CD14-positive monocyte (primary cell): Measurements from ENCODE around the gene RPP14. TPM values are rescaled to one million over a fixed set of nuclear protein-coding genes. Genes with fewer than 3 reads are reported as not detected.

Source experiments
- DNase-seq, 3 donors: peaks; one replicate each; pipeline ENCODE4 v3.0.0-alpha.2; 2011 to 2022
- H2AFZ ChIP-seq: 2 replicates; pipeline ENCODE4 v1.6.0; 2012; ENCODE audit warnings: mild to moderate bottlenecking, low read depth, low read length, inconsistent platforms; ENCODE audit not compliant: insufficient read depth, poor library complexity, severe bottlenecking
- H3K27ac ChIP-seq, 2 donors: 1 replicate in 1 of 2; 2 replicates in 1 of 2; pipeline ENCODE4 v1.5.1; 2012 to 2013; ENCODE audit warnings: low read length in 2 of 2, control low read depth in 1 of 2, inconsistent platforms in 1 of 2, low read depth in 1 of 2, mild to moderate bottlenecking in 1 of 2
- H3K27me3 ChIP-seq, 2 donors: one replicate each; pipeline versions ENCODE4 v1.6.0 to v1.6.1; 2011 to 2013; ENCODE audit warnings: low read length in 2 of 2; ENCODE audit not compliant: control insufficient read depth in 2 of 2, insufficient read depth in 2 of 2
- H3K36me3 ChIP-seq, 2 donors: replicated peaks in 1 of 2; 1 replicate in 1 of 2; 2 replicates in 1 of 2; pipeline versions ENCODE4 v1.5.1 to v1.6.1; 2012 to 2013; ENCODE audit warnings: low read length in 2 of 2, control low read depth in 1 of 2, inconsistent platforms in 1 of 2, mild to moderate bottlenecking in 1 of 2; ENCODE audit not compliant: insufficient read depth in 2 of 2, control insufficient read depth in 1 of 2
- H3K4me1 ChIP-seq, 2 donors: 1 replicate in 1 of 2; 2 replicates in 1 of 2; pipeline versions ENCODE4 v1.5.1 to v1.6.1; 2012 to 2013; ENCODE audit warnings: low read length in 2 of 2, control low read depth in 1 of 2, inconsistent platforms in 1 of 2, mild to moderate bottlenecking in 1 of 2, moderate library complexity in 1 of 2; ENCODE audit not compliant: insufficient read depth in 2 of 2, control insufficient read depth in 1 of 2
- H3K4me2 ChIP-seq: replicated peaks from 2 replicates; pipeline ENCODE3; 2012; ENCODE audit warnings: low read length, moderate library complexity, mild to moderate bottlenecking; ENCODE audit not compliant: poor library complexity, severe bottlenecking; ENCODE audit errors: extremely low read depth
- H3K4me3 ChIP-seq, 3 experiments: fragments of 200-600 bp in 1 of 3; sonication (generic) in 1 of 3; replicated peaks in 1 of 3; 1 replicate in 2 of 3; 2 replicates in 1 of 3; pipeline ENCODE4 v1.5.1; 2011 to 2013; ENCODE audit warnings: low read length in 3 of 3, mild to moderate bottlenecking in 3 of 3, control low read depth in 2 of 3, low read depth in 2 of 3, inconsistent platforms in 1 of 3, moderate library complexity in 1 of 3
- H3K79me2 ChIP-seq: 2 replicates; pipeline ENCODE4 v1.6.0; 2012; ENCODE audit warnings: mild to moderate bottlenecking, control low read depth, inconsistent platforms, low read length, moderate library complexity; ENCODE audit not compliant: insufficient read depth
- H3K9ac ChIP-seq: 2 replicates; pipeline ENCODE4 v1.6.0; 2017; ENCODE audit warnings: low read length, mild to moderate bottlenecking; ENCODE audit not compliant: insufficient read depth, poor library complexity, severe bottlenecking
- H3K9me3 ChIP-seq, 2 donors: replicated peaks in 1 of 2; 1 replicate in 1 of 2; 2 replicates in 1 of 2; pipeline versions ENCODE4 v1.5.1 to v1.6.1; 2012 to 2013; ENCODE audit warnings: low read length in 2 of 2, control low read depth in 1 of 2; ENCODE audit not compliant: control insufficient read depth in 1 of 2, insufficient read depth in 1 of 2
- H4K20me1 ChIP-seq: 2 replicates; pipeline ENCODE4 v1.6.0; 2012; ENCODE audit warnings: mild to moderate bottlenecking, low read length, control low read depth, moderate library complexity; ENCODE audit not compliant: insufficient read depth
- H3K27ac Mint-ChIP-seq, 7 donors: one replicate each; pipeline ENCODE4 v1.8.0; 2020; ENCODE audit warnings: mild to moderate bottlenecking in 7 of 7, mixed read lengths in 7 of 7, moderate library complexity in 6 of 7, inconsistent platforms in 2 of 7
- H3K27me3 Mint-ChIP-seq, 3 donors: one replicate each; pipeline ENCODE4 v1.8.0; 2021 to 2022; ENCODE audit warnings: low read depth in 3 of 3, mild to moderate bottlenecking in 3 of 3, mixed read lengths in 3 of 3, moderate library complexity in 3 of 3, inconsistent platforms in 1 of 3
- H3K36me3 Mint-ChIP-seq, 2 donors: one replicate each; pipeline ENCODE4 v1.8.0; 2020; ENCODE audit warnings: mixed read lengths in 2 of 2, inconsistent platforms in 1 of 2, mild to moderate bottlenecking in 1 of 2
- H3K4me1 Mint-ChIP-seq: one replicate; pipeline ENCODE4 v1.8.0; 2020; ENCODE audit warnings: mild to moderate bottlenecking, mixed read lengths
- H3K4me3 Mint-ChIP-seq, 2 donors: one replicate each; pipeline ENCODE4 v1.8.0; 2020; ENCODE audit warnings: mild to moderate bottlenecking in 2 of 2, mixed read lengths in 2 of 2, moderate library complexity in 1 of 2
- H3K9me3 Mint-ChIP-seq, 7 donors: one replicate each; pipeline ENCODE4 v1.8.0; 2020 to 2022; ENCODE audit warnings: mixed read lengths in 7 of 7, mild to moderate bottlenecking in 6 of 7, moderate library complexity in 6 of 7, inconsistent platforms in 2 of 7
- whole genome bisulfite sequencing: methylation state at CpG from one replicate; pipeline ENCODE4 v1.1.5; 2013; ENCODE audit warnings: missing lambda C conversion rate; ENCODE audit not compliant: insufficient coverage; 5-methylcytosine and 5-hydroxymethylcytosine counted together
- intact Hi-C, 2 donors: fragments of 100-400 bp; cut with micrococcal nuclease; formaldehyde crosslinking; loops; one replicate each; pipeline versions ENCODE4 v1.15.0 to v1.15.1; 2023
- polyA plus RNA-seq, 3 donors: library from polyadenylated mRNA; depleted of rRNA in 1 of 3; unstranded in 2 of 3; stranded (reverse) in 1 of 3; fragments of 300-500 nt in 2 of 3; fragments of >200 nt in 1 of 3; fragmentation: Illumina TruSeq in 2 of 3; gene quantifications; 1 replicate in 2 of 3; 2 replicates in 1 of 3; pipeline ENCODE4 v1.2.3, GENCODE V29; 2012 to 2021
- TF ChIP-seq, protein P1 (sequence below): fragments of 200-600 bp; IDR thresholded peaks from one replicate; pipeline ENCODE4 v1.8.0; 2022; ENCODE audit warnings: antibody characterized with exemption, mild to moderate bottlenecking

The RPP14 gene
- polyA plus RNA-seq, 3 donors: 3.5 to 8.8 (median 6.6) TPM

DNA sequence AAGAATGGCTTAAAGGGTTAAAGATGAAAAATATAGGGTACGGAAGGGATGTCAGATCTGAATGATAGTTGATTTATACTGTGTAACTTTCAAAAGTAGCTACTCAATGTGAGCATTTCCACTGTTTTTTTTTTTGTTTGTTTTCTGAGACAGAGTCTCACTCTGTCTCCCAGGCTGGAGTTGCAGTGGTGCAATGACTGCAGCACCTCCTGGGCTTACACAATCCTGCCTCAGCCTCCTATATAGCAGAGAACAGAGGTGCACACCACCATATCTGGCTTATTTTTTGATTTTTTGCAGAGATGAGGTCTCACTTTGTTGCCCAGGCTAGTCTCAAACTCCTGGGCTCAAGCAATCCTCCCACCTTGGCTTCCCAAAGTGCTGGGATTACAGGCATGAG lies 16.7 kb downstream of the RPP14 start:
- H3K27ac ChIP-seq: no peak overlapping the region
- no CpG with 5 or more reads among the region's 1 CpG for whole genome bisulfite sequencing
- TF ChIP-seq, protein P1, sequence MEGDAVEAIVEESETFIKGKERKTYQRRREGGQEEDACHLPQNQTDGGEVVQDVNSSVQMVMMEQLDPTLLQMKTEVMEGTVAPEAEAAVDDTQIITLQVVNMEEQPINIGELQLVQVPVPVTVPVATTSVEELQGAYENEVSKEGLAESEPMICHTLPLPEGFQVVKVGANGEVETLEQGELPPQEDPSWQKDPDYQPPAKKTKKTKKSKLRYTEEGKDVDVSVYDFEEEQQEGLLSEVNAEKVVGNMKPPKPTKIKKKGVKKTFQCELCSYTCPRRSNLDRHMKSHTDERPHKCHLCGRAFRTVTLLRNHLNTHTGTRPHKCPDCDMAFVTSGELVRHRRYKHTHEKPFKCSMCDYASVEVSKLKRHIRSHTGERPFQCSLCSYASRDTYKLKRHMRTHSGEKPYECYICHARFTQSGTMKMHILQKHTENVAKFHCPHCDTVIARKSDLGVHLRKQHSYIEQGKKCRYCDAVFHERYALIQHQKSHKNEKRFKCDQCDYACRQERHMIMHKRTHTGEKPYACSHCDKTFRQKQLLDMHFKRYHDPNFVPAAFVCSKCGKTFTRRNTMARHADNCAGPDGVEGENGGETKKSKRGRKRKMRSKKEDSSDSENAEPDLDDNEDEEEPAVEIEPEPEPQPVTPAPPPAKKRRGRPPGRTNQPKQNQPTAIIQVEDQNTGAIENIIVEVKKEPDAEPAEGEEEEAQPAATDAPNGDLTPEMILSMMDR: no peak

DNA sequence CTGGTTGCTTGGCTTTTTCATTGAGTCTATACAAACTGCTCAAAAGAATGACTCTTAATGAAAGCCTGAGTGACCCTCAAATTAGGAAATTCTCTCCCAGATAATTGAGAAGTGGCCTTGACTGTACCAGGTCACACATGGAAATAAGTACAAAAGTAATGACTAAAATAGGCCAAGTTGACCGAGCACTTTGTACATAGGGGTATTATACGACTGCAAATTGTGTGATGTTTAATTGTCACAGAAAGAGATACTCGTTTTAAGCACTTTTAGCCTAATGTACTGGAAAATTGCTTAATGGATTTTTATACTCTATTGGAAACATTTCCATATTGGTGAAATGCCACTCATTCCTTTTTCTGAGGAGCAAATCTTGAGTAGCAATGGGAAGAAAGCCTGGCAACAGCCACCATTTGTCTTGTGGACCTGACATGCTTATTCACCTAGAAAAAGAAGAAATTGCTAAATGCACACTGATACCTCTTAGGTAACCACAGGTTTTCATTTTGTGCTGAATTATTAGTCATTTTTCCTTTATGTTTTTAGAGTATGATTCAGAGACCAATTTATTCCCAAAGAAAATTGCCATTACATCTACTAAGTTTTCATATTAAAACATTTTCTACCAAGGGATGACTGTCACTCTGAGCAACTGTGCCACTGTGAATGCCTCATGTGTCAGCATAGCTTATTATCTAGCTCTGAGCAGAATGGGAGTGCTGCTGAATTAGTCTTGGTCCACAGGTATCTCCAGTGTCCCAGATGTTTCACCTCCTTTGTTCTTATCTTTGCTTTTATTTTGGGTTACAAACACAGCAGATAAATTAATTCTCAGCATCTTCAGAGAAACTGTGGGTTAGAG lies 17.7 kb downstream of the RPP14 start:
- WGBS: 100% methylated on average over 2 of the region's 3 CpGs
- no peak overlapping the region for H3K27ac ChIP-seq
- H3K4me1 ChIP-seq: no peaks in the 10 kb centered on the region
- DNase-seq: no peak
- no peaks in the 10 kb centered on the region for H3K9me3 Mint-ChIP-seq
- H3K9me3 ChIP-seq: no peaks in the 10 kb centered on the region
- H3K4me3 Mint-ChIP-seq: no peak overlapping the region
- no peak overlapping the region for H2AFZ ChIP-seq
- H3K79me2 ChIP-seq: peaks cover 5% of the 10 kb centered on the region
- peaks cover 6 to 12% of the 10 kb centered on the region in 2 donors for H3K36me3 ChIP-seq
- intact Hi-C loops: loop anchor here in 1 of 2 donors (5.0 to 10.0 kb wide), 2 partner anchors 89 to 211 kb away; partner anchors contain the start of gene ACOX2
- TF ChIP-seq, protein P1: no peak
- H3K9ac ChIP-seq: no peak overlapping the region
- peaks cover 5% of the 10 kb centered on the region for H3K4me1 Mint-ChIP-seq
- H3K27ac Mint-ChIP-seq: no peak overlapping the region
- peaks cover 10% of the 10 kb centered on the region in 2 donors for H3K36me3 Mint-ChIP-seq
- H4K20me1 ChIP-seq: peaks cover 13% of the 10 kb centered on the region
- no peaks in the 10 kb centered on the region for H3K27me3 ChIP-seq
- no peak overlapping the region for H3K4me2 ChIP-seq
- H3K27me3 Mint-ChIP-seq: peaks cover 0 to 2% (median 2%) of the 10 kb centered on the region in 3 donors
- H3K4me3 ChIP-seq: no peak overlapping the region

More for the DNA sequence above, 16.7 kb downstream of the RPP14 start:
- no peak for DNase-seq
- Histone ChIP-seq H2AFZ (no peak overlapping the region), H3K9ac (no peak overlapping the region), H3K4me3 (no peak overlapping the region), H3K79me2 (peaks cover 9% of the 10 kb centered on the region), H3K27me3 (no peaks in the 10 kb centered on the region), H3K4me1 (peaks cover 7% of the 10 kb centered on the region in 2 donors), H3K9me3 (no peaks in the 10 kb centered on the region), H3K4me2 (no peak overlapping the region), H4K20me1 (peaks cover 18% of the 10 kb centered on the region), H3K36me3 (peaks cover 6 to 17% of the 10 kb centered on the region in 2 donors)
- H3K27ac Mint-ChIP-seq: no peak overlapping the region
- intact Hi-C loops: loop anchor here in 1 of 2 donors (5.0 to 10.0 kb wide), 2 partner anchors 90 to 212 kb away; partner anchors contain the start of gene ACOX2
- peaks cover 12% of the 10 kb centered on the region for H3K4me1 Mint-ChIP-seq
- H3K36me3 Mint-ChIP-seq: peaks cover 17 to 18% of the 10 kb centered on the region in 2 donors
- no peak overlapping the region for H3K4me3 Mint-ChIP-seq
- H3K27me3 Mint-ChIP-seq: peaks cover 0 to 2% (median 2%) of the 10 kb centered on the region in 3 donors
- H3K9me3 Mint-ChIP-seq: no peaks in the 10 kb centered on the region
